HG03196 (cell line): ENCODE measurements around the gene IGF1R.

ENCODE experiments used
- ATAC-seq: cut with Tn5 transposase; IDR thresholded peaks from one replicate; pipeline ENCODE4 v1.9.1; 2021; ENCODE audit not compliant: unreplicated experiment

The IGF1R gene

GRCh38 chr15:98794211-98794610 is 145.9 kb downstream of the IGF1R start:
- ATAC-seq: no peak

- ATAC-seq: no peak
Observed at GRCh38 chr15:98794748-98795147, 146.4 kb downstream of the IGF1R start.

- no peak for ATAC-seq
Observed at GRCh38 chr15:98795980-98796379, 147.6 kb downstream of the IGF1R start.

GRCh38 chr15:98796685-98797357 is 148.5 kb downstream of the IGF1R start:
- no peak for ATAC-seq

- no peak for ATAC-seq
Observed at GRCh38 chr15:98798375-98798893, 150.1 kb downstream of the IGF1R start.

GRCh38 chr15:98799461-98800390 is 151.4 kb downstream of the IGF1R start:
- no peak for ATAC-seq

- no peak for ATAC-seq
Observed at GRCh38 chr15:98800437-98801233, 152.3 kb downstream of the IGF1R start.

- ATAC-seq: no peak
Observed at GRCh38 chr15:98801234-98801561, 152.9 kb downstream of the IGF1R start.

GRCh38 chr15:98802187-98802586 is 153.8 kb downstream of the IGF1R start:
- ATAC-seq: no peak

GRCh38 chr15:98803228-98804056 is 155.1 kb downstream of the IGF1R start:
- ATAC-seq: no peak

- ATAC-seq: no peak
Observed at GRCh38 chr15:98804057-98804380, 155.7 kb downstream of the IGF1R start.

- no peak for ATAC-seq
Observed at GRCh38 chr15:98805434-98806274, 157.3 kb downstream of the IGF1R start.

GRCh38 chr15:98806275-98806895 is 158.0 kb downstream of the IGF1R start:
- no peak for ATAC-seq

GRCh38 chr15:98807262-98807661 is 158.9 kb downstream of the IGF1R start:
- ATAC-seq: no peak

- no peak for ATAC-seq
Observed at GRCh38 chr15:98809273-98809672, 160.9 kb downstream of the IGF1R start.

- ATAC-seq: no peak
Observed at GRCh38 chr15:98812716-98813446, 164.5 kb downstream of the IGF1R start.

GRCh38 chr15:98813951-98814350 is 165.6 kb downstream of the IGF1R start:
- no peak for ATAC-seq

- ATAC-seq: no peak
Observed at GRCh38 chr15:98815207-98815606, 166.9 kb downstream of the IGF1R start.

GRCh38 chr15:98817745-98818144 is 169.4 kb downstream of the IGF1R start:
- ATAC-seq: no peak
